HCT116 (cell line): ENCODE data around the gene ALB. TPM values are rescaled to one million over a fixed set of nuclear protein-coding genes. Genes with fewer than 3 reads are reported as not detected.

Experiments
- ATAC-seq: fragments of 200-7000 bp; cut with Tn5 transposase; 2 replicates; pipeline ENCODE4 v1.9.1; 2020; ENCODE audit warnings: mild to moderate bottlenecking, moderate library complexity
- BruUV-seq: library from RNA; stranded (reverse); fragments of 400-500 nt; replicated peaks from 2 replicates; lab custom pipeline; 2021; lab: Mats Ljungman, UMichigan
- CTCF ChIA-PET: fragments of 300-600 bp; sonication (Branson Sonifier 250); formaldehyde crosslinking; loops from one replicate; lab custom pipeline; 2021; ENCODE audit warnings: antibody characterized with exemption; lab: Charles Lee
- POLR2A ChIA-PET: fragments of 300-600, 350-600 bp; sonication (Branson Sonifier 250); formaldehyde crosslinking; loops from one replicate; lab custom pipeline; 2021; ENCODE audit warnings: antibody characterized with exemption; lab: Charles Lee
- RAD21 ChIA-PET, 2 experiments: fragments of 300-600 bp; sonication (Branson Sonifier 250); formaldehyde crosslinking; loops; one replicate each; lab custom pipeline; 2023; ENCODE audit warnings: low total read pairs in 2 of 2; ENCODE audit not compliant: uncharacterized antibody in 2 of 2, unreplicated experiment in 2 of 2, low non-redundant PET in 1 of 2; lab: Charles Lee
- DNase-seq: peaks from one replicate; pipeline ENCODE4 v3.0.0-alpha.2; 2010; ENCODE audit warnings: low read depth, low spot score
- H2AFZ ChIP-seq: fragments of 200-600 bp; shearing (Covaris generic), sonication (generic); 2 replicates; pipeline ENCODE4 v1.6.1; 2017; ENCODE audit warnings: low read depth, mixed run types, mixed read lengths, antibody characterized with exemption, low read length; ENCODE audit not compliant: poor library complexity, severe bottlenecking
- H3K27ac ChIP-seq: 2 replicates; pipeline ENCODE4 v1.5.1; 2012; ENCODE audit warnings: low read depth, low read length
- H3K27me3 ChIP-seq: fragments of 200-600 bp; sonication (generic); 2 replicates; pipeline ENCODE4 v1.6.1; 2016; ENCODE audit warnings: mixed run types, low read length, mixed read lengths; ENCODE audit not compliant: insufficient read depth
- H3K36me3 ChIP-seq, 2 experiments: fragments of 200-500 bp in 1 of 2; fragments of 200-600 bp in 1 of 2; sonication (Bioruptor generic) in 1 of 2; sonication (generic) in 1 of 2; 2 replicates each; pipeline versions ENCODE4 v1.5.1 to v1.6.1; 2014 to 2016; ENCODE audit warnings: low read length in 2 of 2, inconsistent platforms in 1 of 2, mixed read lengths in 1 of 2, mixed run types in 1 of 2; ENCODE audit not compliant: insufficient read depth in 2 of 2, control insufficient read depth in 1 of 2
- H3K4me1 ChIP-seq, 2 experiments: fragments of 200-600 bp in 1 of 2; sonication (generic) in 1 of 2; 2 replicates each; pipeline versions ENCODE4 v1.5.1 to v1.6.1; 2012 to 2017; ENCODE audit warnings: low read length in 2 of 2, inconsistent platforms in 1 of 2, mild to moderate bottlenecking in 1 of 2, mixed read lengths in 1 of 2, mixed run types in 1 of 2, moderate library complexity in 1 of 2; ENCODE audit not compliant: insufficient read depth in 2 of 2, control insufficient read depth in 1 of 2
- H3K4me2 ChIP-seq: fragments of 200-600 bp; sonication (generic); 2 replicates; pipeline ENCODE4 v1.6.1; 2017; ENCODE audit warnings: mixed run types, low read length, mixed read lengths
- H3K4me3 ChIP-seq, 2 experiments: fragments of 200-600 bp in 1 of 2; sonication (generic) in 1 of 2; replicated peaks in 1 of 2; 2 replicates each; pipeline ENCODE4 v1.5.1; 2011 to 2016; ENCODE audit warnings: low read length in 2 of 2, control low read depth in 1 of 2, low read depth in 1 of 2, mild to moderate bottlenecking in 1 of 2, mixed read lengths in 1 of 2, mixed run types in 1 of 2
- H3K79me2 ChIP-seq: fragments of 200-600 bp; sonication (generic); 2 replicates; pipeline ENCODE4 v1.6.1; 2017; ENCODE audit warnings: mild to moderate bottlenecking, mixed run types, low read length, moderate library complexity, mixed read lengths; ENCODE audit not compliant: insufficient read depth
- H3K9ac ChIP-seq: fragments of 200-600 bp; sonication (generic); 2 replicates; pipeline ENCODE4 v1.6.1; 2016; ENCODE audit warnings: low read length, mixed read lengths
- H3K9me2 ChIP-seq: fragments of 200-600 bp; sonication (generic), shearing (Covaris generic); 2 replicates; pipeline ENCODE4 v1.6.1; 2017; ENCODE audit warnings: mixed run types, mild to moderate bottlenecking, moderate library complexity; ENCODE audit not compliant: insufficient read depth
- H3K9me3 ChIP-seq, 2 experiments: fragments of 200-500 bp in 1 of 2; fragments of 200-600 bp in 1 of 2; sonication (Bioruptor generic) in 1 of 2; sonication (generic) in 1 of 2; 2 replicates each; pipeline ENCODE4 v1.6.1; 2014 to 2017; ENCODE audit warnings: low read length in 2 of 2, mixed read lengths in 2 of 2, inconsistent platforms in 1 of 2, low read depth in 1 of 2, mild to moderate bottlenecking in 1 of 2, mixed run types in 1 of 2, moderate library complexity in 1 of 2; ENCODE audit not compliant: control insufficient read depth in 1 of 2, insufficient read depth in 1 of 2
- H4K20me1 ChIP-seq: fragments of 200-600 bp; sonication (generic), shearing (Covaris generic); 2 replicates; pipeline ENCODE4 v1.6.1; 2017; ENCODE audit warnings: mixed run types, mild to moderate bottlenecking, moderate library complexity; ENCODE audit not compliant: insufficient read depth
- CBX3 ChIP-seq: IDR thresholded peaks from 2 replicates; pipeline ENCODE4 v1.6.1; 2012; ENCODE audit warnings: low read depth
- CEBPB ChIP-seq: IDR thresholded peaks from 2 replicates; pipeline ENCODE4 v1.6.1; 2012; ENCODE audit warnings: low read depth
- ELF1 ChIP-seq: IDR thresholded peaks from 2 replicates; pipeline ENCODE4 v1.6.1; 2012; ENCODE audit warnings: low read depth, borderline replicate concordance
- EZH2 ChIP-seq: fragments of 200-600 bp; sonication (generic); IDR thresholded peaks from 2 replicates; pipeline ENCODE4 v1.6.1; 2017; ENCODE audit warnings: antibody characterized with exemption, mixed run types
- JUND ChIP-seq: IDR thresholded peaks from 2 replicates; pipeline ENCODE4 v1.6.1; 2012
- POLR2AphosphoS5 ChIP-seq: IDR thresholded peaks from 2 replicates; pipeline ENCODE4 v1.6.1; 2011; ENCODE audit warnings: mild to moderate bottlenecking, low read depth, low read length, moderate library complexity
- SIN3A ChIP-seq: IDR thresholded peaks from 2 replicates; pipeline ENCODE4 v1.6.1; 2012; ENCODE audit warnings: low read depth
- SP1 ChIP-seq: IDR thresholded peaks from 2 replicates; pipeline ENCODE4 v1.6.1; 2012; ENCODE audit warnings: low read depth
- TCF7L2 ChIP-seq: IDR thresholded peaks from 2 replicates; pipeline ENCODE4 v1.7.0; 2011; ENCODE audit warnings: borderline replicate concordance, inconsistent platforms; ENCODE audit not compliant: insufficient read depth, insufficient read length; ENCODE audit errors: extremely low read depth
- YY1 ChIP-seq: IDR thresholded peaks from 2 replicates; pipeline ENCODE4 v1.6.1; 2011; ENCODE audit warnings: low read length, low read depth, moderate library complexity, mild to moderate bottlenecking; ENCODE audit not compliant: insufficient replicate concordance; ENCODE audit errors: extremely low read depth
- ZNF274 ChIP-seq: fragments of 200-500 bp; sonication (Bioruptor generic); IDR thresholded peaks from 2 replicates; pipeline ENCODE4 v1.6.1; 2014; ENCODE audit warnings: mild to moderate bottlenecking, low read depth, low read length, inconsistent platforms
- intact Hi-C: fragments of 100-400 bp; cut with micrococcal nuclease; formaldehyde crosslinking; loops from 2 replicates; pipeline ENCODE4 v1.10.0; 2022
- total RNA-seq: library from RNA; stranded (reverse); gene quantifications from one replicate; pipeline ENCODE4 v1.2.1, GENCODE V29; 2021; ENCODE audit not compliant: unreplicated experiment
- TF ChIP-seq, protein P1 (sequence below), 3 experiments: fragments of 200-600 bp in 1 of 3; sonication (generic) in 1 of 3; IDR thresholded peaks in 2 of 3; conservative IDR thresholded peaks in 1 of 3; 2 replicates each; pipeline ENCODE4 v1.5.1; 2012 to 2017; ENCODE audit warnings: low read depth in 2 of 3, low read length in 2 of 3, antibody characterized with exemption in 1 of 3, borderline replicate concordance in 1 of 3, control low read depth in 1 of 3, mild to moderate bottlenecking in 1 of 3, mixed read lengths in 1 of 3, mixed run types in 1 of 3, moderate library complexity in 1 of 3; ENCODE audit not compliant: insufficient read depth in 1 of 3
- TF ChIP-seq, protein P2 (sequence below): IDR thresholded peaks from 2 replicates; pipeline ENCODE4 v1.6.1; 2012
- TF ChIP-seq, protein P3 (sequence below): IDR thresholded peaks from 2 replicates; pipeline ENCODE4 v1.6.1; 2012
- TF ChIP-seq, protein P4 (sequence below): IDR thresholded peaks from 2 replicates; pipeline ENCODE4 v1.6.1; 2012; ENCODE audit warnings: low read depth

ALB gene
- total RNA-seq, 1 experiment from 2014 or later, result 26.7 TPM

DNA sequence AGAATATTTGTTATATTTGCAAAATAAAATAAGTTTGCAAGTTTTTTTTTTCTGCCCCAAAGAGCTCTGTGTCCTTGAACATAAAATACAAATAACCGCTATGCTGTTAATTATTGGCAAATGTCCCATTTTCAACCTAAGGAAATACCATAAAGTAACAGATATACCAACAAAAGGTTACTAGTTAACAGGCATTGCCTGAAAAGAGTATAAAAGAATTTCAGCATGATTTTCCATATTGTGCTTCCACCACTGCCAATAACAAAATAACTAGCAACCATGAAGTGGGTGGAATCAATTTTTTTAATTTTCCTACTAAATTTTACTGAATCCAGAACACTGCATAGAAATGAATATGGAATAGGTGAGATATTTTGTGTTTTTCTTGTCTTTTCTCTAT, 31.9 kb downstream of the ALB start, which contains the start of gene AFP:
Gene AFP, plus strand, starts transcription at position 238 of the 400 bp plus-strand sequence. Its CDS starts 42 bp downstream, at position 280.
- POLR2A ChIA-PET, result no interaction called here
- TF ChIP-seq, protein P1, sequence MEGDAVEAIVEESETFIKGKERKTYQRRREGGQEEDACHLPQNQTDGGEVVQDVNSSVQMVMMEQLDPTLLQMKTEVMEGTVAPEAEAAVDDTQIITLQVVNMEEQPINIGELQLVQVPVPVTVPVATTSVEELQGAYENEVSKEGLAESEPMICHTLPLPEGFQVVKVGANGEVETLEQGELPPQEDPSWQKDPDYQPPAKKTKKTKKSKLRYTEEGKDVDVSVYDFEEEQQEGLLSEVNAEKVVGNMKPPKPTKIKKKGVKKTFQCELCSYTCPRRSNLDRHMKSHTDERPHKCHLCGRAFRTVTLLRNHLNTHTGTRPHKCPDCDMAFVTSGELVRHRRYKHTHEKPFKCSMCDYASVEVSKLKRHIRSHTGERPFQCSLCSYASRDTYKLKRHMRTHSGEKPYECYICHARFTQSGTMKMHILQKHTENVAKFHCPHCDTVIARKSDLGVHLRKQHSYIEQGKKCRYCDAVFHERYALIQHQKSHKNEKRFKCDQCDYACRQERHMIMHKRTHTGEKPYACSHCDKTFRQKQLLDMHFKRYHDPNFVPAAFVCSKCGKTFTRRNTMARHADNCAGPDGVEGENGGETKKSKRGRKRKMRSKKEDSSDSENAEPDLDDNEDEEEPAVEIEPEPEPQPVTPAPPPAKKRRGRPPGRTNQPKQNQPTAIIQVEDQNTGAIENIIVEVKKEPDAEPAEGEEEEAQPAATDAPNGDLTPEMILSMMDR (IDR thresholded peaks at IDR 0.05 in 2 of 3, conservative IDR thresholded peaks at IDR 0.05 in 1 of 3; ENCODE audit: borderline replicate concordance in 1 of 3, insufficient read depth in 1 of 3, low read depth in 2 of 3, low read length in 2 of 3), result no peak
- TF ChIP-seq POLR2AphosphoS5, result no peak
- TF ChIP-seq SP1, result no peak
- TF ChIP-seq, protein P2, sequence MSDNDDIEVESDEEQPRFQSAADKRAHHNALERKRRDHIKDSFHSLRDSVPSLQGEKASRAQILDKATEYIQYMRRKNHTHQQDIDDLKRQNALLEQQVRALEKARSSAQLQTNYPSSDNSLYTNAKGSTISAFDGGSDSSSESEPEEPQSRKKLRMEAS, result no peak
- no peak for TF ChIP-seq SIN3A
- TF ChIP-seq, protein P3, sequence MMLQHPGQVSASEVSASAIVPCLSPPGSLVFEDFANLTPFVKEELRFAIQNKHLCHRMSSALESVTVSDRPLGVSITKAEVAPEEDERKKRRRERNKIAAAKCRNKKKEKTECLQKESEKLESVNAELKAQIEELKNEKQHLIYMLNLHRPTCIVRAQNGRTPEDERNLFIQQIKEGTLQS, result no peak
- TF ChIP-seq YY1, result no peak
- no peak for TF ChIP-seq CBX3
- TF ChIP-seq ZNF274, result no peak
- TF ChIP-seq, protein P4, sequence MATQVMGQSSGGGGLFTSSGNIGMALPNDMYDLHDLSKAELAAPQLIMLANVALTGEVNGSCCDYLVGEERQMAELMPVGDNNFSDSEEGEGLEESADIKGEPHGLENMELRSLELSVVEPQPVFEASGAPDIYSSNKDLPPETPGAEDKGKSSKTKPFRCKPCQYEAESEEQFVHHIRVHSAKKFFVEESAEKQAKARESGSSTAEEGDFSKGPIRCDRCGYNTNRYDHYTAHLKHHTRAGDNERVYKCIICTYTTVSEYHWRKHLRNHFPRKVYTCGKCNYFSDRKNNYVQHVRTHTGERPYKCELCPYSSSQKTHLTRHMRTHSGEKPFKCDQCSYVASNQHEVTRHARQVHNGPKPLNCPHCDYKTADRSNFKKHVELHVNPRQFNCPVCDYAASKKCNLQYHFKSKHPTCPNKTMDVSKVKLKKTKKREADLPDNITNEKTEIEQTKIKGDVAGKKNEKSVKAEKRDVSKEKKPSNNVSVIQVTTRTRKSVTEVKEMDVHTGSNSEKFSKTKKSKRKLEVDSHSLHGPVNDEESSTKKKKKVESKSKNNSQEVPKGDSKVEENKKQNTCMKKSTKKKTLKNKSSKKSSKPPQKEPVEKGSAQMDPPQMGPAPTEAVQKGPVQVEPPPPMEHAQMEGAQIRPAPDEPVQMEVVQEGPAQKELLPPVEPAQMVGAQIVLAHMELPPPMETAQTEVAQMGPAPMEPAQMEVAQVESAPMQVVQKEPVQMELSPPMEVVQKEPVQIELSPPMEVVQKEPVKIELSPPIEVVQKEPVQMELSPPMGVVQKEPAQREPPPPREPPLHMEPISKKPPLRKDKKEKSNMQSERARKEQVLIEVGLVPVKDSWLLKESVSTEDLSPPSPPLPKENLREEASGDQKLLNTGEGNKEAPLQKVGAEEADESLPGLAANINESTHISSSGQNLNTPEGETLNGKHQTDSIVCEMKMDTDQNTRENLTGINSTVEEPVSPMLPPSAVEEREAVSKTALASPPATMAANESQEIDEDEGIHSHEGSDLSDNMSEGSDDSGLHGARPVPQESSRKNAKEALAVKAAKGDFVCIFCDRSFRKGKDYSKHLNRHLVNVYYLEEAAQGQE, result no peak
- no peak for TF ChIP-seq JUND
- TF ChIP-seq TCF7L2, result no peak
- no peak for TF ChIP-seq CEBPB
- no peak for TF ChIP-seq EZH2
- no peak for TF ChIP-seq ELF1
- no peaks in the 10 kb centered on the region for H3K4me1 ChIP-seq

More for the DNA sequence above, 31.9 kb downstream of the ALB start, which contains the start of gene AFP:
- RAD21 ChIA-PET, result no interaction called here
- Histone ChIP-seq H4K20me1 (no peaks in the 10 kb centered on the region), H3K9me2 (no peaks in the 10 kb centered on the region), H2AFZ (no peak within 1 kb of the TSS), H3K27ac (no peak within 1 kb of the TSS), H3K79me2 (no peaks in the 10 kb centered on the region), H3K9me3 (no peaks in the 10 kb centered on the region), H3K9ac (no peak within 1 kb of the TSS), H3K4me3 (no peak within 1 kb of the TSS), H3K27me3 (no peaks in the 10 kb centered on the region), H3K4me2 (no peak within 1 kb of the TSS), H3K36me3 (no peaks in the 10 kb centered on the region)
- DNase-seq, result no peak
- no TSS peak for BruUV-seq
- intact Hi-C loops, result no loop called here
- CTCF ChIA-PET, result no interaction called here
- no peak for ATAC-seq
